Smooth muscle cell (in vitro differentiated cells): ENCODE data around the gene AOC1. TPM values are rescaled to one million over a fixed set of nuclear protein-coding genes. Genes with fewer than 3 reads are reported as not detected.

Experiments used
- DNase-seq: peaks from one replicate; lab custom pipeline; 2025; ENCODE audit not compliant: unreplicated experiment; lab: John Stamatoyannopoulos, UW
- H2AFZ ChIP-seq: fragments of 200-600 bp; sonication (generic); 2 replicates; pipeline ENCODE4 v1.6.0; 2016; ENCODE audit warnings: antibody characterized with exemption, low read depth, mild to moderate bottlenecking
- H3F3A ChIP-seq: fragments of 200-600 bp; sonication (generic); 2 replicates; pipeline ENCODE4 v1.6.0; 2017; ENCODE audit warnings: antibody characterized with exemption, low read depth
- H3K27ac ChIP-seq: fragments of 200-600 bp; sonication (generic); 2 replicates; pipeline ENCODE4 v1.5.1; 2016; ENCODE audit warnings: low read depth, mild to moderate bottlenecking
- H3K27me3 ChIP-seq: fragments of 200-600 bp; sonication (generic); 2 replicates; pipeline ENCODE4 v1.6.1; 2016; ENCODE audit warnings: low read depth, mild to moderate bottlenecking
- H3K36me3 ChIP-seq: fragments of 200-600 bp; sonication (generic); 2 replicates; pipeline ENCODE4 v1.5.1; 2016; ENCODE audit warnings: low read depth
- H3K4me1 ChIP-seq: fragments of 200-600 bp; sonication (generic); 2 replicates; pipeline ENCODE4 v1.5.1; 2016; ENCODE audit warnings: low read depth
- H3K4me2 ChIP-seq: fragments of 200-600 bp; sonication (generic); 2 replicates; pipeline ENCODE4 v1.6.0; 2016; ENCODE audit warnings: mild to moderate bottlenecking
- H3K4me3 ChIP-seq: fragments of 200-600 bp; sonication (generic); 2 replicates; pipeline ENCODE4 v1.5.1; 2016; ENCODE audit warnings: mild to moderate bottlenecking
- H3K79me2 ChIP-seq: fragments of 200-600 bp; sonication (generic); 2 replicates; pipeline ENCODE4 v1.6.0; 2016; ENCODE audit warnings: low read depth, mild to moderate bottlenecking
- H3K9ac ChIP-seq: fragments of 200-600 bp; sonication (generic); 2 replicates; pipeline ENCODE4 v1.6.0; 2016; ENCODE audit warnings: low read depth
- H3K9me3 ChIP-seq: fragments of 200-600 bp; sonication (generic); replicated peaks from 2 replicates; pipeline ENCODE4 v1.5.1; 2016; ENCODE audit warnings: low read depth
- H4K20me1 ChIP-seq: fragments of 200-600 bp; sonication (generic); 2 replicates; pipeline ENCODE4 v1.6.0; 2016; ENCODE audit warnings: low read depth
- WGBS: methylation state at CpG from one replicate; pipeline ENCODE4 v1.1.7; 2016; ENCODE audit warnings: low lambda C conversion rate; 5-methylcytosine and 5-hydroxymethylcytosine counted together
- polyA plus RNA-seq: library from polyadenylated mRNA; unstranded; fragments of >200 nt; fragmentation: Nextera tagmentation; extraction: Ambion mirVana; gene quantifications from 2 replicates; pipeline ENCODE4 v1.2.1, GENCODE V29; 2016
- total RNA-seq: library from RNA; depleted of rRNA; stranded (reverse); fragments of >200 nt; gene quantifications from 2 replicates; pipeline ENCODE4 v1.2.3, GENCODE V29; 2014
- TF ChIP-seq, protein P1 (sequence below): fragments of 200-600 bp; sonication (generic); IDR thresholded peaks from 2 replicates; pipeline ENCODE4 v1.5.1; 2017; ENCODE audit warnings: borderline replicate concordance, mild to moderate bottlenecking, antibody characterized with exemption; ENCODE audit not compliant: insufficient read depth, poor library complexity, severe bottlenecking

AOC1 gene
- total and polyA plus RNA-seq, 2 experiments from 2014 or later = not detected

DNA sequence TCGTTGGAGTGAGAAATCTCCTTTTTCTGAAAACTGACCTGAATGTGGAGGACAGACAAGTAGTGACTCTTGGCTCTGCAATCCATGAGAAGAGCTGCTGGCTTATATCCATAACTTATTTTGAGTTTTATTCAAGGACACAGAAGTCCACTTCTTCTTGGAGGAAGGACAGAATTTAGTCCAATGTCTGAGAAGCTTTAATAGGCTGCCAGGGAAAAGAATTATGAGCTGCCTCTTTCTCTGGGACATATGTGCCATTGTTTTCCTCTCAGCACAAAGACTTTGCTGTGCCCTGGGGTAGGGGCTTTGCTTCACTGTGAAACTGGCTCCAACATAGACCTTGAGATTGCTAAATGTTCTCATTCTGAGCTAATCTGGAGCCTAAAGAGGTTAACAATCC, 20.5 kb upstream of the AOC1 start:
- no peaks in the 10 kb centered on the region for H3K79me2 ChIP-seq

DNA sequence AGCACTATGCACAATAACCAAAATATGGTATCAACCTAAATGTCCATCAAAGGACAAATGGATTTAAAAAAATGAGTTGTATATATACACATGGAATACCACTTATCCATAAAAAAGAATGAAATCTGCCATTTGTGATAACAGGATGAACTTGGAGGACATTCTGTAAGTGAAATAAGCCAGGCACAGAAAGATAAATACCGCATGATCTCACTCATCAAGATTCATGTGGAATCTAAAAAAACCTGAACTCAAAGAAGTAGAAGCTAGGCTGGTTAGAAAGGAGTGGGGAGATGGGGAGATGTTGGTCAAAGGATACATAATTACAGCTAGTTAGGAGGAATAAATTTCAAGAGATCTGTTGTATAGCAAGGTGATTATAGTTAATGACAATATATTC, 17.3 kb upstream of the AOC1 start:
- no peaks in the 10 kb centered on the region for H3F3A ChIP-seq
- H3K79me2 ChIP-seq = no peaks in the 10 kb centered on the region
- H3K4me2 ChIP-seq = no peak overlapping the region

More for the DNA sequence above, 20.5 kb upstream of the AOC1 start:
- DNase-seq = no peak
- H3K27ac ChIP-seq = no peak overlapping the region
- TF ChIP-seq, protein P1, sequence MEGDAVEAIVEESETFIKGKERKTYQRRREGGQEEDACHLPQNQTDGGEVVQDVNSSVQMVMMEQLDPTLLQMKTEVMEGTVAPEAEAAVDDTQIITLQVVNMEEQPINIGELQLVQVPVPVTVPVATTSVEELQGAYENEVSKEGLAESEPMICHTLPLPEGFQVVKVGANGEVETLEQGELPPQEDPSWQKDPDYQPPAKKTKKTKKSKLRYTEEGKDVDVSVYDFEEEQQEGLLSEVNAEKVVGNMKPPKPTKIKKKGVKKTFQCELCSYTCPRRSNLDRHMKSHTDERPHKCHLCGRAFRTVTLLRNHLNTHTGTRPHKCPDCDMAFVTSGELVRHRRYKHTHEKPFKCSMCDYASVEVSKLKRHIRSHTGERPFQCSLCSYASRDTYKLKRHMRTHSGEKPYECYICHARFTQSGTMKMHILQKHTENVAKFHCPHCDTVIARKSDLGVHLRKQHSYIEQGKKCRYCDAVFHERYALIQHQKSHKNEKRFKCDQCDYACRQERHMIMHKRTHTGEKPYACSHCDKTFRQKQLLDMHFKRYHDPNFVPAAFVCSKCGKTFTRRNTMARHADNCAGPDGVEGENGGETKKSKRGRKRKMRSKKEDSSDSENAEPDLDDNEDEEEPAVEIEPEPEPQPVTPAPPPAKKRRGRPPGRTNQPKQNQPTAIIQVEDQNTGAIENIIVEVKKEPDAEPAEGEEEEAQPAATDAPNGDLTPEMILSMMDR = no peak
- H3K27me3 ChIP-seq = peaks cover 5% of the 10 kb centered on the region
- H3K9me3 ChIP-seq = no peaks in the 10 kb centered on the region
- H3F3A ChIP-seq = no peaks in the 10 kb centered on the region
- no peak overlapping the region for H3K4me3 ChIP-seq
- H3K9ac ChIP-seq = no peak overlapping the region
- H3K4me1 ChIP-seq = no peaks in the 10 kb centered on the region
- 88% methylated on average over 1 of the region's 1 CpG for WGBS
- H2AFZ ChIP-seq = no peak overlapping the region
- no peaks in the 10 kb centered on the region for H4K20me1 ChIP-seq
- no peaks in the 10 kb centered on the region for H3K36me3 ChIP-seq
- H3K4me2 ChIP-seq = no peak overlapping the region

DNA sequence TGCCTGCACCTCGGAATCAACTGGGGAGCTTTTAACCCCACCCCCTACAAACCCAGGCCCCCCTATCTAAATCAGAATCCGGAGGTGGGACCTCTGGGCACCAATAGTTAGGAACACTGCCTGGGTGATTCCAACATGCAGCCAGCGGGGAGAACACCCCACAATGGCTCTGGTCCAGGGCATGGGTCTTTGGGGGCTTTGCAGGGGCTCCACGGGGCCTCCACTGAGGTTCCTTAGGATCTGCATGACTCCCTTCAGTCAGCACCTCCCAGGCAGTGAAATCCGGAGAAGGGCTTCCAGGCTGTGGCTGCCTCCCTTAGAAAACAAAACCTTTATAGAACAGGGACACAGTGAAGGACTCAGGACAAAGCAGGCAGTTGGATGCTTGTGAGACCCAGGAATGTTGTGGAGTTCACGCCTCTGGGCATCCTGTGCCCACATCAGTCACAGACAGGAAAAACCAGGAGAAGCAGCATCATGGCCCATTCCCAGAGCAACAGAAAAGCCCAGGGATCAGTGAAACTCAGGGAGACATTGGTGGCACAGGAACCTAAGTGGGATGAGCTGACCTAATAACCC, 16.5 kb upstream of the AOC1 start:
- WGBS = 91% methylated on average over 6 of the region's 6 CpGs
- no peak overlapping the region for H3K4me2 ChIP-seq
- no peaks in the 10 kb centered on the region for H3K27me3 ChIP-seq
- no peaks in the 10 kb centered on the region for H3F3A ChIP-seq
- H3K9ac ChIP-seq = no peak overlapping the region
- H3K9me3 ChIP-seq = no peaks in the 10 kb centered on the region
- H3K36me3 ChIP-seq = no peaks in the 10 kb centered on the region
- no peak for DNase-seq
- H3K27ac ChIP-seq = no peak overlapping the region
- TF ChIP-seq, protein P1 = no peak
- H2AFZ ChIP-seq = no peak overlapping the region
- no peaks in the 10 kb centered on the region for H3K4me1 ChIP-seq
- H3K4me3 ChIP-seq = no peak overlapping the region
- no peaks in the 10 kb centered on the region for H3K79me2 ChIP-seq
- H4K20me1 ChIP-seq = no peaks in the 10 kb centered on the region

More for the DNA sequence above, 17.3 kb upstream of the AOC1 start:
- no peaks in the 10 kb centered on the region for H3K36me3 ChIP-seq
- no peak overlapping the region for H3K9ac ChIP-seq
- no peaks in the 10 kb centered on the region for H3K4me1 ChIP-seq
- DNase-seq = no peak
- no peak overlapping the region for H3K4me3 ChIP-seq
- TF ChIP-seq, protein P1 = no peak
- no peaks in the 10 kb centered on the region for H3K9me3 ChIP-seq
- H3K27ac ChIP-seq = no peak overlapping the region
- H4K20me1 ChIP-seq = no peaks in the 10 kb centered on the region
- H2AFZ ChIP-seq = no peak overlapping the region
- 50% methylated on average over 1 of the region's 1 CpG for WGBS
- no peaks in the 10 kb centered on the region for H3K27me3 ChIP-seq
